GM18505 (cell line): ENCODE results near the gene RFPL3.
"Not testable (repeated sequence)": the region's sequence is repeated elsewhere in the genome, so short reads cannot be mapped to it uniquely, and the experiment has no call there.

Experiments used
- ATAC-seq: cut with Tn5 transposase; IDR thresholded peaks from one replicate; pipeline ENCODE4 v1.9.1; 2021; ENCODE audit not compliant: unreplicated experiment
- POLR2A ChIP-seq: IDR thresholded peaks from 4 replicates; pipeline ENCODE4 v1.6.1; 2011; ENCODE audit warnings: borderline replicate concordance; ENCODE audit not compliant: insufficient read depth, insufficient read length; ENCODE audit errors: extremely low read depth

Gene RFPL3

DNA sequence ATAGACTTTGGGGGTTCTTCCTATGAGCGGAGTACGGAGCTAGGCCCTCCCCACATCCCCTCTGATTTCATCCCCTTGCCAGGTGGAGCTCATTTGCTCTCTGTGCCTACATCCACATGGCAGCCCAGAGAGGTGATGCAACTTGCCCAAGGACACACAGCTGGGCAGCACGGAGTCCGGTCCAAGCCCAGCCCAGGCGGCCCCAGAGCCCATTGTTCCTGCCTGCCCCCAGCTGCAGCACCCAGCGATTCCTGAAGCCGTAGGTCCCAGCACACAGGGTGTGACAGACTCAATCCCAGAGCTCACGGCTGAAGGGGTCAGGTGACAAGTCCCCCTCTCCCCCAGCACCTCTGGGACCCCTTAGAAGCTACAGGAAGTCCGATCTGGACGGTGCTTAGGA, 22.2 kb upstream of the RFPL3 start:
- TF ChIP-seq POLR2A = no peak
- no peak for ATAC-seq

DNA sequence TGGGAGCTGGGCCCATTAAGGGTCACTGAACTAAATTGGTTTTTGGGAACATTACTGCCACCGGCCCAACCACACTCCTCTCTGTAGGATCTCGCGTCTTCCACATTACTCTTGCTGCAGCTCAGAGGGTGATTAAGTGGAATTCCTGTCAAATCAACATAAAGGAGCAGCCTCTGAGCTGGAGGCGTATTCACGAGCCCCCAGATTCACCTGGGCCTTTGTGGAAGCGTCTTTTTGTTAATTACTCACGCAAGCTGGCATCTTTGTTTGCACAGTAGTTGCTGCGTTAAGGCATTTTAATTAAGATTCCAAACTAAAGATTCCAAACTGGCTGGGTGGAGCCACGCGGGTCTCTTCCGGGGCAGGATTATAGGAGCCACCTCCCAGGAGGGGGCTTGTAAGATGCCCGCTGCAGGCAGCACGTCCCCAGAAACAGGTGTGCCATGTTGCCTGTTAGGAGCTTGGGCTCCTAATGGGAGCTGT, 21.5 kb upstream of the RFPL3 start:
- TF ChIP-seq POLR2A = no peak
- ATAC-seq = no peak

DNA sequence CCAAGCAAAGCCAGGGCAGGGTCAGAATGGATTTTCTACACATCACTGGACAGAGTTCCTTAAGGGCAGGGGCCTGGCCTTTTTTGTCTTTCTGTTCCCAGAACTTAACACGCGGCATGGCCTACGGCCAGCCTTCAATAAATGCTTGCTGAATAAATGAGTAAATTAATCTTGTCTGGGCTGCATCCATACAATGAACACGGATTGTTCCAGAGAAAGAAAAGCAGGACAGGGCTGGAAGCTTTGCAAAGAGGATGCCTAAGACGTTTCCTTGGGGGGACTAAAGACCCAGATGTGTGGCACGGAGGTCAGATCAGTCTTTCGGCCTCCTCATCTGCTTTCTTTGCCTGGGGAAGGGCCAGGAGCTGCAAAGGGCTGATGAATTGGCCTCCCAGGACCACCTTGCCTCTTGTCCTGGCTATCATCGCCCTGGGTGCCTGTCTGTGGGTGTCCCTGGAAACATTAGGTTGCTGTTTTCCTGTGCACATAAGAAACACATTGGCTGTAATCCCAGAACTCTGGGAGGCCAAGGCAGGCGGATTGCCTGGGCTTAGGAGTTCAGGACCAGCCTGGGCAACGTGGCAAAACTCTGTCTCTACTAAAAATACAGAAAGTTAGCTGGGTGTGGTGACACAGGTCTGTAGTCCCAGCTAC, 20.8 kb upstream of the RFPL3 start:
- no peak for ATAC-seq
- no peak for TF ChIP-seq POLR2A

DNA sequence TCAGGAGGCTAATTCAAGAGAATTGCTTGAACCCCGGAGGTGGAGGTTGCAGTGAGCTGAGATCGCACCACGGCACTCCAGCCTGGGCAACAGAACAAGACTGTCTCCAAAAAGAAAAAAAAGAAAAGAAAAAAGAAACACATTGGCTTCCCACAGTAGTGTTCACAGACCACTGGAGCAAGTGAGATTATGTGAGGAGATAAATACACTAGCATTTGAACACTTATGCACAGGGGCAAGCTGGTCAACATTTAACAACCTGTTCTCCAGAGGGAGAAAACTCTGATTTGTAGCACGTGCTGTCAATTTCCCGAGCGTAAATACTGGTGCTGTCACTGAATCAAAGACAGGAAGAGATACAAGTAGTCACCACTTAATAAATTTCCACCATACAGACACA, 20.2 kb upstream of the RFPL3 start:
- ATAC-seq = not testable (repeated sequence)

DNA sequence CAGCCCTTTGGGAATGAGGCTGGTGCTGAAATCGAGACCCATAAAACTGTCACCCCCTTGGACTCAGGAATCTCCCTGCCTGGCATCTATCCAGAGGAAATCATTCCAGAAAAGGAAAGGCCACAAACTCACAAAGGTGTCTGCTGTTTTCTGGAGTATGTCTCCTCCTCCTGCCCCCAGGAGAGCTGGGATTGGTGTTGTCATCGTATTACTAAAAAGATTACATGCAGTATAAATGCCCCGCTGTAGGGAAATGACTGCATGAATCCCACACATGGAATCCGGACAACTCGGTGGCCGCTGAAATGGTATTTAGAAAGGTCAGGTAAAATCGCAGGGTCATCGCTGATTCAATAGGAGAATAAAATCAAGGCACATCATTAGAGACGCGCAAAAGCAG, 18.9 kb upstream of the RFPL3 start:
- ATAC-seq = no peak
- TF ChIP-seq POLR2A = no peak

DNA sequence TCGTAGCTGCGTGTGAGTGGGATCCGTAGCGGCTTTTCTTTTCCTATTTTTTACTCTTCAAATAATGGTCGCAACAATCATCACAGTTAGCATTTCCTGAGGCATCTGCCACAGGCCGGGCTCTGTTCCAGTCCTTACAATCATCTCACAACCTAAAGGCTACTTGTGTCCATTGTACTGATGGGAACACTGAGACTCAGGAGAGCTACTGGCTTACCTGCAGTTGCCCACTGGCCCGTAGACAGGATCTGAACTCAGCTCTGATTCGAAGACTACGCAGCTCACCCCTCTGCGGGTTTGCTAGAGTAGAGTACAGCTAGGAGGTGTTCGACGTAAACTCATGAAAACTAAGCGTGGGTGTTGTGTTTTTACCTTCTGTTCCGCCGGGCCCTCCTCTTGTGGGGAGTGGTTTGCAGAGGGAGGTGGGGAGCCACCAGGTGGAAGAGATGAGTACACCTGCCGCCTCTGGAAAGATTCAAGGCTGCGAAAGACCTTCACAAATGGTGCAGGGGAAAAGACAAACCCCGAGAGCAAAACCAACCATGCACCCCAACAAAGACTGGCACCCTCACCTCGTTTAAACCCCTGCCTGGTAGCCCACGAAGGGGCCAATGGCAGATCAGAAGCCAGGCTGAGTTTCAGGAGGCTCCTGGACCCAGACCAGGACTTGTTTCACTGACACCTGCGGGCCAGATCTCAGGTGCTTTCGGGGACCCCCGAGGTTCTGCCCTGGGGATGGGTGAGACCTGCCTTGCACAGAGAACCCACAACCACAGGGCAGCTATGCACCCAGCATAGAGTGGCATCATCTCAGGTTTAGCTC, 18.3 kb upstream of the RFPL3 start:
- no peak for ATAC-seq
- no peak for TF ChIP-seq POLR2A

DNA sequence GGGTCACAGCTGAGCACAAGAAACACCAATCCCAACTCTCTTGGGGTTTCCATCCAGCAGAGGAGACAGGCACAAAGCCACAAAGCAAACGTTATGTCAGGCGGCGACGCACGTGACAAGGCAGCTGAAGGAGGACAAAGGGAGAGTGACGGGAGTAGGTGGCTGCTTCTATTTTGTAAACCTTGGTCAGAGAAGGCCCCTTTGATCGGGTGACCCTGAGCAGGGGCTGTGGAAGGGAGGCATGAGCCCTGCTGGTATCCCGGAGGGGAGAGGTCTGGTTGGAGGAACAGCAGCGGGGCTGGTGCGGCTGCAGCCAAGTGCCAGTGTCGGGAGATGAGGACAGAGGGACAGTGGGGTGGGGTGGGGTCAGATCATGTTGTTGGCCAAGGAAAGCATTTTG, 17.3 kb upstream of the RFPL3 start:
- TF ChIP-seq POLR2A = no peak
- ATAC-seq = no peak

DNA sequence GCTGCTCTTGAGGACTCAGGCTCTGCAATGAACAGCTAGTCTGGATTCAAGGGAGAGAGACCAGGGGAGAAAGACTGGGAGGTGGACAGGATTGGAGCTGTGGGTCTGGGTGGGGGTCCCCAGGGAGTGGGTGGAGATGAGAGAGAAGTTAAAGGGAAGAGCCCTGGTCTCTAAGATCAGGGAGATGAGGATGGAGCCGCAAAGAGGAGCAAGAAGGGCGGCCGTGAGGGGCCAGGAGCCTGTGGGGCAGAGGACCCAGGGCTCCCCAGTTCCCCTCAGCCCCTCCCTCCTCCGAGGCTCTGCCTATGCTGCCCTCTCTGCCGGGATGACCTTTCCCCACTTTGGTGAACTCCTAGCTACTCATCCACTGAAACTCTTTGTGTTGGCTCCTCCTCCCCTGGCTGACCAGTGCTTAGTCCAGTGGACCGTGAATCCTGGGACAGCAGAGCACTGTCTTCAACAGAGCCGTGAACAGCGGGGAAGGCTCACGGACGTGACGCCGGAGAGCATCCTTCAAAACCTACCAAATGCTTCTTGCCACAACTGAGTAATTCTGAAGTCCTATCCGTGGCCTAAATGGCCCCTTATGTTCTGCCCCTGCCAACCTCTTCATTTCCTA, 16.4 kb upstream of the RFPL3 start:
- ATAC-seq = no peak
- no peak for TF ChIP-seq POLR2A

DNA sequence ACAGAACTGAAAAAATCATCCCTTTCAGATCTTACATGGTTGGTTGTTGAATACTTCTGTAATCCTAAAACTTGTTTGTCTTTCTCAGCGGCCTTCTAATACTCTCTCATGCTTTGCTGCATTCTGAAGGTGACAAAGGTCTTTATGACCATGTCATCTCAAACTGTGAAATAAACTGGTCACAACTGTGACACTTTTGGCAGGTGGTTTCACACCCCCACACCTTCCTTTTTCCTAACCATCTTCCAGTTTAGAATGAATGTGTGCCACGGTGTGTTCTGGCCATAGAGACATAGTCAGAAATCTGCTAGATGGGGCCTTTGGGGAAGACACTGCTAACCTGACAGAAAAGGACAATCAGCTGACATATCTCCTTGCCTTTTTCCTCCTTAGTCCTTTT, 14.7 kb upstream of the RFPL3 start:
- no peak for TF ChIP-seq POLR2A
- no peak for ATAC-seq

DNA sequence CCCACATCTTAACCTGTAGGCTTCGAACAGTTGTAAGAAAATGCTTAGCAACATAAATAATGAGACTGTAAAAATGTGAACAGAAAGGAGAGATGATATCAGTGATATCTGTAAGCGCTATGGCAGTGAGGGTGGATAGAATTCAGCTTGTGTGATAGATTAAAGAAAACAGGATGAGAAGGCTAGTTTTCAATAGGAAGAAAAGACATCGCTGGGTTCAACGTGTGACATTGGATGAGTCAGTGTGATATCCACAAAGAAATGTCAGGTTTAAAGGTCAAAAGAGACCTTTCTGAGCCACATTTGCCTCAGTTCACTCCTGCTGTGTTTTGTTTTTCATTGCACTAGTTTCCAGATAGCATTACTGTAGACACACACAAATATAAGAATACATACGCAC, 13.7 kb upstream of the RFPL3 start:
- TF ChIP-seq POLR2A = no peak
- ATAC-seq = no peak

DNA sequence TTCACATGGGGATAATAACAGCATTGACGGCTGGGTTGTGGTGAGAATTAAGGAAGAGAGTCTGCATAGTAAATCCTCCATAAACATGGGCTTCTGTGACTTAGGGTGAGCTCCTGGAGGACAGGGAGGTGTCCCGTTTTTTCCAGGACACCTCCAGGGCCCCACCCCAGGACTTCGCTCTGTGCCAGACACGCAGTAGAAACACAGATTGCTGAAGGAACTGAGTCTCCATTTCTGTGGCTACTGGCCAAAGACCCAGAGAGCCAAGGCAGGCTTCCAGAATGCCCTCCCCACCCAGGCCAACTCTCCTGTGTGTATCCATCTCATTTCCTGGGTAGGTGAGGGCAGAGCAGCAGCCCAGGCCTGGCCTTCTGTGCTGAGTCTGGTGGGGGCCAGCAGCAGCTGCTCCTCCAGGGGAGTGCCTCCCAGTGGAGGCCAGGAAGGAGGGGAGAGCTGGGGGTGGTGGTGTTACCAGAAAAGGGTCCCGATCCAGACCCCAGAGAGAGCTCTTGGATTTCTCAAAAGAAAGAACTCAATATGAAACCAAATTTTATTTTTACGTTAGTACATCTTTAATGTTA, 9.5 kb upstream of the RFPL3 start:
- TF ChIP-seq POLR2A = no peak
- no peak for ATAC-seq

DNA sequence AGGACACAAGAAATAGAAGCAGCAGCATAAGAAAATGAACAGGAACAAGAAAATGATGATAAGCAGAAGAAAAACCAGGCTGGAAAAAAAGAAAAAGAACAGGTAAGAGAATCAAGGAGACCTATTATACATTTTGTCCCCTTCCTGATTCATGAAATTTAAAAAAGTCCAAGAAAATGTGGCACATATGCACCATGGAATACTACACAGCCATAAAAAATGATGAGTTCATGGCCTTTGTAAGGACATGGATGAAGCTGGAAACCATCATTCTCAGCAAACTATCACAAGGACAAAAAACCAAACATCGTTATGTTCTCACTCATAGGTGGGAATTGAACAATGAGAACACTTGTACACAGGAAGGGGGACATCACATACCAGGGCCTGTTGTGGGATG, 5.8 kb upstream of the RFPL3 start:
- ATAC-seq = not testable (repeated sequence)

DNA sequence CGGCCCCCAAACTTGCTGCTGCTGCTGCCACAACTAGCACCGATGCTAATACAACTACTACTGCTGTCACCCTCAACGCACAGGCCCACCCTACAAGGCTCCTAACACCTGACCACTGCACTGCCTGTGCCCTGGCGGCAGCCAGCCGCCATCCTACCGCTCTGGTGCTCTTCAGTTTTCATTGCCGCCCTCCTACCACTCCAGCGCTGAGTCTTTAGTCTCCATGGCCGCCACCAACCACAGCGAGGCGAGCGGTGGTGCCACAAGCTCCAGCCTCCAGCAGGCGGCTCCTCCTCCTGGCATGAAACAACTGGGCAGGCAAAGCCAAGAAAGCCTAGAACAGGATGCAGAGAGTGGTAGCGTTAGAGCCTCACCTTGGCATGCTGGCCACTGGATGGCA, 5.0 kb upstream of the RFPL3 start:
- TF ChIP-seq POLR2A = no peak
- no peak for ATAC-seq

DNA sequence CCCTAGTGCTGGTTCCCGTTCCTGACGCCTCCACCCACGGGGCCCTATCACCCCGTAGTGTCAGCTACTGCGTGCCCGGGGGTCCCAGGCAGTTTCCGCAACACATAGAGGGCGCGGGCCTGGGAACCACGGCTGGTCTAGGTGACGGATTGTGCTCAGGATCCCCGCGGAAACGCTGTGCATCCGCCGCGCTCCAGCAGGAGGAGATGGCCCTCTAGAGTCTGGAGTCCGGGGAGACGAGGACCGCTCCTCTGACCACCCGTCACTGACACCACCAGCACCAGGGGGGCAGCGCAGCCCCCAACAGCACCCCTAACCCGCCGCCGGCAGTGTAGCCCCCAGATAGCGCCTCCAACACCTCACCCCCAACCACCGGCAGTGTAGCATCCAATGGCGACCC, 4.4 kb upstream of the RFPL3 start:
- no peak for ATAC-seq
- no peak for TF ChIP-seq POLR2A
